Right forelimb (tissue), 1 donor: Measurements from ENCODE around the gene EHMT1.

Experiments used
- DNase-seq: peaks from one replicate; pipeline ENCODE4 v3.0.0-alpha.2; 2018

Gene EHMT1

GRCh38 chr9:137648396-137648795 is 29.6 kb downstream of the EHMT1 start:
- DNase-seq, result no peak

- no peak for DNase-seq
Measured at GRCh38 chr9:137649553-137649952, 30.7 kb downstream of the EHMT1 start.

DNA sequence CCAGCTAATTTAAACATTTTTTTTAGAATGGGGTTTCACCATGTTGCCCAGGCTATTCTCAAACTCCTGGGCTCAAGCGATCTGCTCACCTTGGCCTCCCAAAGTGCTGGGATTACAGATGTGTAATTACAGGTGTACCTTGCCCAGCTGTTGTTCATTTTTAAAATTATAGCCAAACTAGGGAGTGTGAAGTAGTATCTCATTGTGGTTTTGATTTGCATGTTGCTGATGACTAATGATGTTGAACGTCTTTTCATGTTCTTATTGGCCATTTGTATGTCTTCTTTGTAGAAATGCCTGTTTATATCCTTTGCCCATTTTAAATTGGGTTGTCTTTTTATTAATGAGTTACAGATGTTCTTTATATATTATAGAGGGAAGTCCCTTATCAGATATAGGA is 31.5 kb downstream of the EHMT1 start:
- no peak for DNase-seq

- no peak for DNase-seq
Measured at GRCh38 chr9:137650779-137651178, 32.0 kb downstream of the EHMT1 start.

DNA sequence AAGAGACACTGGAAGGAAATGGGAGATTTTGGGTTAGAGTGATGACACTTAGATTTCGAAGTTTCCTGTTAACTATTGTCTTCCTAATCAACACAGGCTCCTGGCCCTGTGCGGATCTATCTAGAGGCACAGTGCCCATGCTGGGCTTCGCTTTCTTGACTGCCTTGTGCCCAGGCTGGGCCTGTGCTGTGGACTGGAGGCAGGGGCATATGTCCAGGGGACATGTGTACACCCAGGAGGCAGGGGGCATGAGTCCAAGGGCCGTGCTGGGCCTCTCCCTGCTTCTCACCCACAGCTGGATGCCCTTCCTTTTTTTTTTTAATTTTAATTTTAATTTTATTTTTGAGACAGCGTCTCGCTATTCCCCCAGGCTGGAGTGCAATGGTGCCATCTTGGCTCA is 37.6 kb downstream of the EHMT1 start:
- DNase-seq, result no peak

DNA sequence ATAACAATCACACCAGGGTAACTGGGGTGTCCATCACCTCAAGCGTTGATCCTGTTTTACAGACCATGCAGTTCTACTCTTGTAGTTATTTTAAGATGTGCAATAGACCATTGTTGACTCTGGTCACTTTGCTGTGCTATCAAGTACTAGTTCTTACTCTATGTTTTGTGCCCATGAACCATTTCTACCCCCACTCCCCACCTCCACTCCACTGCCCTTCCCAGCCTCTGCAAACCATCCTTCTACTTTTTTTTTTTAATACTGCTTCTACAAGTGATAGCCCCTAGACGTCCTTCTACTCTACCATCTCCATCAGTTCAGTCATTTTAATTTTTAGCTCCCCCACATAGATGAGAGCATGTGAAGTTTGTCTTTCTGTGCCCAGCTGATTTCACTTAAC is 38.8 kb downstream of the EHMT1 start:
- DNase-seq, result no peak

- no peak for DNase-seq
Measured at GRCh38 chr9:137658781-137659180, 40.0 kb downstream of the EHMT1 start.

- no peak for DNase-seq
Measured at GRCh38 chr9:137660144-137660543, 41.3 kb downstream of the EHMT1 start.

DNA sequence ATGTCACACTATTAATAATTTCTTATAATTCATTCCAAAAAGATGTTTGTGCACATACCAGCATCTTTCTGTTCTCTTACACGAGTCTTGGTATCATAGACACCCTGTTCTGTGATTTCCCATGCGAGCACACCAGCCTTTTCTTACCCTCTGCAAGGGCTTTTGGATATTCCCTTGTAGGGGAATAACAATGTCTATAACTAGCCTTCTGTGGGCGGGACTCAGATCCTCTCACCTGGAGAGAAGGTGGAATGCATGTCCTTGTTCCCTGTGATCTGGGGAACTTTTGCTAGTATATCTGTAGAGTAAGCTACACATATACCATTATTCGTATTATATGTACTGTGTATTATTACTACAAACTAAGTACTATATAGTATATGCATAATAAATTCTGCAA is 44.8 kb downstream of the EHMT1 start:
- no peak for DNase-seq

GRCh38 chr9:137664676-137665075 is 45.9 kb downstream of the EHMT1 start:
- no peak for DNase-seq

- DNase-seq, result no peak
Measured at GRCh38 chr9:137665226-137665625, 46.4 kb downstream of the EHMT1 start.

- DNase-seq, result no peak
Measured at GRCh38 chr9:137665697-137666512, 47.1 kb downstream of the EHMT1 start.

DNA sequence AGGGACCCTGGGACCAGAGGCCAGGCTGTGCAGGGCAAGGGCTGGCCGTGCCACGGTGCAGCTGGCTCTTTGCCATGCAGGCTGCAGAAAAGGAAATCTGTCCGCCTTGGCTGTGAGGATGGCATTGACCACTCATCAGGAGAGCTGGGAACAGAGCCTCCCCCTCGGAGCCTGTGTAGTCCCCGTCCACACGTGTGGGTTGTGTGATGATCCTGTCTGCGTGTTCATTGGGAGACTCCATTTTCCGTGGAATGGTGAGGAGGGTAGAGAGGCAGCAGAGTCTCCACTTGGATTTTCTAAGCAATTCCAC is 47.7 kb downstream of the EHMT1 start:
- no peak for DNase-seq

DNA sequence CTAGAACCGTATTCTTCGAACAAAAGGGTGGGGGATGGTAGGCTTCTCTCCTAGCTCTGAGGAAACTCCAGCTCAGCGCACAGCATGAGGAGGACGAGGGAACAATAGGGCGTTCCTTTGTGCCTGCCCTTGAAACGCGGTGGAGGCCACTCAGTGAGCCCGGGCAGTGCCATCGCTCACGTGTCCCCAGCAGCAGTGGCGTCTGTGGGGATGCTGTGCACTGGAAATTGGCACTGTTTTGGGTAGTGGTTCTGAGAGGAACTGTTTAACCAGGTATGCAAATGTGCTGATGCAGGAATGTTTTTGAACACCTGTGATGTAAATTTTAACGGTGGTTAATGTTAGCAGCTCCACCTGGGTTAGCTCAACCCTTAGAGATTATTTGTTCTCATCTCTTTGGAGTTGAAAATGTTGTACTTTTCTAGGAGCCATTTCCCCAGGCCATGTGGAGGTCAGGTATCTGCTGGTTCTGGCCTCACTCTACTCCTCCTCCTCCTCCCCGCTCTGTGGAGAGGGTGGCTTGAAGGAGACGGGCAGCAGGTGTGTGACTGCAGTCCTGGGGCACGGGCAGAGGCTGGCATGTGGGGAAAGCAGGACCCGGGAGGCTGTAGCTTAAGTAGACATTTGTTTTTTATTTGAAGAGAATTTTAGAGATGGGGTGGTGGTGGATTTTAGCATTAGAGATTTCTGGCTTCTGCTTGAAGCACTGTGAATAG is 48.3 kb downstream of the EHMT1 start:
- no peak for DNase-seq

DNA sequence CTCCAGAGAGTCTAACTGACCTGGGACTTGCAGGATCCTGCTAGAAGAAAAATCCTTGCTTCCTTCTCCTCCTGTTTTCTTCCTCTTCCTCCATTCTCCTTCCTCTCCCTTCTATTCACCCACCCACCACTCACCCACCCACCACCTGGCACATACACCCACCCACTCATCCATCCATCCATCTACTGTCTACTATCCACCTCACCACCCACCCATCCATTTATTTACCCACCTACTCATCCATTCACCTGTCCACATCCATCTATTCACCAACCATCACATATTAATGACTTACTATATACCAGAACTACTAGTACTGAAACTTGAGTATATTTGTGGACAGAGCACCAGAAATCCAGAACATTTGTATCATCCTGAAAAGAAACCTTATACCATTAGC is 49.4 kb downstream of the EHMT1 start:
- no peak for DNase-seq

DNA sequence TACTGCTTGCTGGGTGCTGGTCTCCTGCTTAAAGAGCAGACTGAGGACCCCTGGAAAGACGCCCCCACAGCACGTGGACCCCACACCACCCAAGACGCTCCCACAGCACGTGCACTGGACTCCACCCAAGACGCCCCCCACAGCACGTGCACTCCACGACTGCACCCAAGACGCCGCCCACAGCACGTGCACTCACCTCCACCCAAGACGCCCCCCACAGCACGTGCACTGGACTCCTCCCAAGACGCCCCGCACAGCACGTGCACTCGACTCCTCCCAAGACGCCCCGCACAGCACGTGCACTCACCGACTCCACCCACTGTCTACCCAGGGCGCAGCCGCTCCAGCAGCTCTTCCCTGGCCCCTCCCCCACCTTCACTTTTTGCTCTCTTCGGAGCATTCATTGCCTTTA is 50.5 kb downstream of the EHMT1 start:
- DNase-seq, result no peak

DNA sequence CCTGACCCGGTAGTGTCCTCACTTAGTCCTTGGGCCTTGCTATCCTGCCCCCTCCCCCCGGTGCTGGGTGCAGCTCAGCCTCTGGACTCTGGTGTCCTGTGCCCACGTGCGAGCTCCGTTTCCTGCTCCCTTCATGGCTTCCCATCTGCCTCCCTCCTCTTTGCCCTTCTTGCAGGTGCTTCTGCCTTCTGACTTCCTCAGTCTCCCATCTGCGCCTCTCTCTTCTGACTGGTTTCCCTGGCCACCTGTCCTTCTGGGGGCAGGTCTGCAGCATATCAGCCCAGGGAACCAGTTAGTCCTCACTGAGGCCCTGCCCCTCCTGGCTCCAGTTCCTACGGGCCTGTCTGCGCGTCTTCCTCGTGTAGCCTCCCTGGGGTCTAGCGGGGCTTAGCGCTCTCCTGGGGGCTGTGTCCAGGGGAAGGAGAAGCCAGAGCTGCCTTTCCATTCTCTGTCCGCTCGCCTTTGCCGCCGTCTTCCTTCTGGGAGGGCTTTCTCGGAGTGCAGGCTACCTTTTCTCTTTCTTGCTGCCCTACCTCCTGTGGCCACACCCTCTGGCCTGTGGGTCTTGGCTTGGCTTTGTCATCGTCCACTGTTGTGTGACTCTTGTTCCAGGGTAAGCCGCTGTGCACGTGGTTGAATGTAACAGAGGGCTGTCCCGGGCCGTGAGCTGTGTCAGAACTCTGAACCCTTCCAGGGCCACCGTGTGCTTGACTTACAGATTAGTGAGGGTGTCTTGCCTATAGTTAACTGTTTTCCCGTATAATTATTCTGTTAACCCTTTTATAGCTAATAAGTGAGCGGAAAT is 51.8 kb downstream of the EHMT1 start:
- no peak for DNase-seq

GRCh38 chr9:137671196-137671538 is 52.4 kb downstream of the EHMT1 start:
- DNase-seq, result no peak

DNA sequence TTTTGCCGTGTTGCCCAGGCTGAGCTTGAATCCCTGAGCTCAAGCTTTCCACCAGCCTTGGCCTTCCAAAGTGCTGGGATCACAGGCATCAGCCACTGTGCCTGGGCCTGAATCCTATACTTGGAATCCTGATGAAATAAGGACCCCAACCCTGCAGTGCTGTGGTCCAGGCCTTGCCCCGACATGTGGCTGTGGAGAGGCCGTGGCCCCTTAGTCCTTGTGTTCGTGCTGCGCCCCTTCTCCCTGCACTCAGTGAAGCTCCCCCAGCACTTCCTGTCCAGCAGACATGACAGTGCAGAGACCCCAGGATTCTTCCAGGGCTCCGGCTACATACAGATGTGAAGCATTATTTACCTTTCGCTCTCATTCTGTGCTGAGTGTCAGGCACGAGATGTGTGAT is 52.9 kb downstream of the EHMT1 start:
- DNase-seq, result no peak

GRCh38 chr9:137672907-137673791 is 54.3 kb downstream of the EHMT1 start:
- no peak for DNase-seq

DNA sequence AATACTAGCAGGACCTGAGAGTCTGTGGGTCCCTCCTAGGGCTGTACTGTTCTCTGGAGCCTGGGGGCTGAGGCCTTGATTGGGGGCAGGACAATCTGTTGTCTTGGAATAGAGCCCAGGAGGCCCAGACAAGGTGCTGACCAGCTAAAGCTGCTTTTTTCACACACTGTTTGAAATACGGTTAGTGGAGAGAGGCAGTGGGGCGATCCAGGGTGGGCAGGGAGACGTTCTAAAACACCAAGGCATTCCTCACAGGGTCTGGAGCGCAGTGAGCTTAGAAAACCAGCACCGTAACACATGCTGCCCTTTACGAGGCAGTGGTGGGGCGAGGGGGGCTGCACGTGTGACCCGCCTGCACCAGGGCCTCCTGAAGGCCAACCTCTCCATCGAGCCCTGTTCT is 55.1 kb downstream of the EHMT1 start:
- DNase-seq, result no peak

DNA sequence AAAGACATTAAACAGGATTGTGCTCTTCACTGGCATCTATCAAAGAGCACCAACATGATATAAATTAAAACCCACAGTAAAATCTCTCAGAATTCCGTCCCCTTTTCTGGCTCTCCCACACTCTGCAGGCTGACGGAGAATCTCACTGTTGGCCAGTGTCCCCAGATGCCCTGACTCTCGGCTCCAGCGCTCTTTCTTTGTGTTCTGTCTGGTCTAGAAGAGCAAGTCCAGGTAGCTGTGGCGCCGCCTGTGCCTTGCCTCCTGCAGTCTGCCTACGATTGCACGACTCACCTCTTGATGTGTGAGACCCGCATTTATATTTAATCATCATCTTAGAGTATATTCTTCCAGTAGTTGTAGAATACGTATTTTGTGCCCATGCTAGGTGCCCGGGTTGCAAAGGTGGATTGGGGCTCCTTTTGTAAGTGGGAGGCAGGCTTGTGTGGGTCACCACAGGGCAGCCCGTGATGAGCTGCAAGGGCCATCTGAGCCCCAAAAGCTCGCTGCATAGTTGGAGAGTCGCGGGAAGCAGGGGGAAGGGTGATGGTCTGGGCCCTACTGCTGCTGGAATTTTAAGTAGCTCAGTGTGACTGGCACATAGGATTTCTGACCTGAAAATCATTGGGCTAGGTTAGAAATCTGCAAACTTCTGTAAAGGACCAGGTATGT is 55.6 kb downstream of the EHMT1 start:
- no peak for DNase-seq

DNA sequence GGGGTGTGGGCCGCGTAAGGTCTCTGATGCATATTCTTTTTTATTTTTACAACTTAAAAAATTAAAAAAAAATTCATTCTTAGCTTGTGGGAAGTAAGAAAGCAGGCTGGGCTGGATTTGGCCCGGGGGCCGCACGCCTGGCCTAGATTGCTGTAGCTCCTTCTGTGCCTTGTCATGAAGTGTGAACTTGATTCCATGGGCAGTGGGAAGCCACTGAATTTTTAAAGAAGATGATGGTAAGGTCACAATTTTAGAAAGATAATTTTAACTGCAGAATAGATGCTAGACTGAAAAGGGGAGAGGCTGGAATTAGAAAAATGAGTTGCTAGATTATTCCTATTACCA is 56.1 kb downstream of the EHMT1 start:
- DNase-seq, result no peak
